Naive thymus-derived CD4-positive, alpha-beta T cell (primary cell): ENCODE results near the gene MAD2L1BP. TPM values are rescaled to one million over a fixed set of nuclear protein-coding genes. Genes with fewer than 3 reads are reported as not detected.

Source experiments
- ATAC-seq: fragments of 150-1000 bp; cut with Tn5 transposase; 2 replicates; pipeline ENCODE4 v1.10.0; 2021; ENCODE audit warnings: mild to moderate bottlenecking, moderate library complexity
- CTCF ChIA-PET: fragments of 350-600 bp; sonication (Branson Sonifier 250); formaldehyde crosslinking; loops from one replicate; lab custom pipeline; 2021; ENCODE audit warnings: antibody characterized with exemption; lab: Charles Lee
- POLR2A ChIA-PET: fragments of 350-600 bp; sonication (Branson Sonifier 250); formaldehyde crosslinking; loops from one replicate; lab custom pipeline; 2021; ENCODE audit warnings: antibody characterized with exemption, inconsistent platforms; lab: Charles Lee
- DNase-seq, 9 donors: peaks; one replicate each; pipeline versions ENCODE4 v3.0.0 to v3.0.0-alpha.2; 2020 to 2022; ENCODE audit warnings: mixed read lengths in 1 of 9
- H3K27ac ChIP-seq: one replicate; pipeline ENCODE4 v1.7.0; 2013; ENCODE audit warnings: mild to moderate bottlenecking, low read depth, low read length, moderate library complexity
- H3K27me3 ChIP-seq, 2 donors: one replicate each; pipeline ENCODE4 v1.7.0; 2013; ENCODE audit warnings: low read length in 2 of 2, mild to moderate bottlenecking in 2 of 2, moderate library complexity in 2 of 2; ENCODE audit not compliant: control insufficient read depth in 2 of 2, insufficient read depth in 2 of 2
- H3K36me3 ChIP-seq, 3 experiments: 1 replicate in 2 of 3; 2 replicates in 1 of 3; pipeline ENCODE4 v1.7.0; 2013; ENCODE audit warnings: low read length in 3 of 3, mild to moderate bottlenecking in 3 of 3, moderate library complexity in 1 of 3; ENCODE audit not compliant: insufficient read depth in 3 of 3, control insufficient read depth in 2 of 3
- H3K4me1 ChIP-seq, 2 donors: one replicate each; pipeline ENCODE4 v1.7.0; 2013; ENCODE audit warnings: low read length in 2 of 2, mild to moderate bottlenecking in 2 of 2, moderate library complexity in 1 of 2; ENCODE audit not compliant: control insufficient read depth in 2 of 2, insufficient read depth in 2 of 2
- H3K4me3 ChIP-seq: 2 replicates; pipeline ENCODE4 v1.7.0; 2013; ENCODE audit warnings: mild to moderate bottlenecking, low read length
- H3K9me3 ChIP-seq, 3 experiments: 1 replicate in 2 of 3; 2 replicates in 1 of 3; pipeline ENCODE4 v1.7.0; 2013; ENCODE audit warnings: low read length in 3 of 3; ENCODE audit not compliant: control insufficient read depth in 2 of 3
- H3K27ac Mint-ChIP-seq, 9 donors: one replicate each; pipeline ENCODE4 v1.8.0; 2020 to 2022; ENCODE audit warnings: mixed read lengths in 9 of 9, mild to moderate bottlenecking in 8 of 9, moderate library complexity in 5 of 9, inconsistent platforms in 2 of 9
- H3K27me3 Mint-ChIP-seq, 5 donors: one replicate each; pipeline ENCODE4 v1.8.0; 2021 to 2022; ENCODE audit warnings: mixed read lengths in 5 of 5, mild to moderate bottlenecking in 1 of 5
- H3K36me3 Mint-ChIP-seq, 5 donors: one replicate each; pipeline ENCODE4 v1.8.0; 2020 to 2022; ENCODE audit warnings: mixed read lengths in 5 of 5, mild to moderate bottlenecking in 3 of 5, inconsistent platforms in 1 of 5
- H3K4me1 Mint-ChIP-seq, 7 donors: one replicate each; pipeline ENCODE4 v1.8.0; 2020 to 2022; ENCODE audit warnings: mixed read lengths in 7 of 7, mild to moderate bottlenecking in 3 of 7, inconsistent platforms in 1 of 7
- H3K4me3 Mint-ChIP-seq, 10 donors: one replicate each; pipeline ENCODE4 v1.8.0; 2020 to 2022; ENCODE audit warnings: mild to moderate bottlenecking in 10 of 10, mixed read lengths in 10 of 10, moderate library complexity in 6 of 10, inconsistent platforms in 2 of 10
- H3K9me3 Mint-ChIP-seq, 11 donors: one replicate each; pipeline ENCODE4 v1.8.0; 2020 to 2022; ENCODE audit warnings: mixed read lengths in 11 of 11, mild to moderate bottlenecking in 4 of 11, inconsistent platforms in 1 of 11, moderate library complexity in 1 of 11
- intact Hi-C, 2 donors: fragments of 100-400 bp; cut with micrococcal nuclease; formaldehyde crosslinking; loops; one replicate each; pipeline ENCODE4 v1.15.1; 2023
- polyA plus RNA-seq, 2 donors: library from polyadenylated mRNA; unstranded; fragments of 300-500 nt; fragmentation: Illumina TruSeq; gene quantifications; one replicate each; pipeline ENCODE4 v1.2.3, GENCODE V29; 2021
- total RNA-seq, 6 experiments: library from RNA in 5 of 6; stranded (reverse) in 5 of 6; gene quantifications; 1 replicate in 5 of 6; 2 replicates in 1 of 6; pipeline ENCODE4 v1.2.3 and lab custom pipeline; 2021 to 2026

The MAD2L1BP gene
- total and polyA plus RNA-seq, 7 experiments from 2014 or later = 14.9 to 44.5 (median 28.0) TPM

- Histone ChIP-seq H3K4me1 (peaks cover 8 to 9% of the 10 kb centered on the region in 2 donors), H3K27ac (no peak overlapping the region), H3K9me3 (no peaks in the 10 kb centered on the region), H3K4me3 (no peak overlapping the region), H3K27me3 (no peaks in the 10 kb centered on the region), H3K36me3 (peaks cover 0 to 16% (median 0%) of the 10 kb centered on the region in 3 experiments)
- H3K27ac Mint-ChIP-seq = peak overlapping the region in 2 of 9 donors; percentile 67 to 76
- H3K36me3 Mint-ChIP-seq = peaks cover 0 to 7% (median 0%) of the 10 kb centered on the region in 5 donors
- DNase-seq (no peak), ATAC-seq (no peak)
- ChIA-PET POLR2A (no interaction called here), CTCF (interaction anchor here (0.8 to 4.8 kb wide), 5 partner anchors 36 to 414 kb away, joined by 3 to 28 read pairs (median 3); no protein-coding TSS in a partner anchor)
- intact Hi-C loops = loop anchor here (2.0 to 5.0 kb wide), 6 partner anchors 58 to 671 kb away; no protein-coding TSS in a partner anchor
- H3K4me1 Mint-ChIP-seq = peaks cover 14 to 55% (median 18%) of the 10 kb centered on the region in 7 donors
- H3K9me3 Mint-ChIP-seq = no peaks in the 10 kb centered on the region
- H3K4me3 Mint-ChIP-seq = no peak overlapping the region
- H3K27me3 Mint-ChIP-seq = no peaks in the 10 kb centered on the region
Observed at GRCh38 chr6:43666196-43666920, 30.7 kb downstream of the MAD2L1BP start.

- Histone ChIP-seq H3K27me3 (no peaks in the 10 kb centered on the region), H3K9me3 (no peaks in the 10 kb centered on the region), H3K4me3 (no peak overlapping the region), H3K36me3 (peaks cover 0 to 28% (median 0%) of the 10 kb centered on the region in 3 experiments), H3K27ac (peak overlapping the region; percentile 10), H3K4me1 (peaks cover 8 to 9% of the 10 kb centered on the region in 2 donors)
- intact Hi-C loops = loop anchor here (1.0 to 5.0 kb wide), 12 partner anchors 32 to 670 kb away; partner anchors contain the start of genes GTPBP2 (in 1 of the 2) and MAD2L1BP (in 1 of the 2)
- DNase-seq (peak; percentile 63 to 85 (median 77)), ATAC-seq (peak; percentile 87)
- ChIA-PET CTCF (interaction anchor here (0.8 to 4.8 kb wide), 10 partner anchors 13 to 412 kb away, joined by 3 to 28 read pairs (median 4); partner anchors contain the start of genes GTPBP2 and MRPS18A), POLR2A (no interaction called here)
- H3K9me3 Mint-ChIP-seq = no peaks in the 10 kb centered on the region
- H3K4me3 Mint-ChIP-seq = peak overlapping the region in 9 of 10 donors; percentile 23 to 79 (median 64)
- H3K4me1 Mint-ChIP-seq = peaks cover 14 to 45% (median 18%) of the 10 kb centered on the region in 7 donors
- H3K27ac Mint-ChIP-seq = peak overlapping the region in 7 of 9 donors; percentile 22 to 89 (median 68)
- peaks cover 0 to 10% (median 0%) of the 10 kb centered on the region in 5 donors for H3K36me3 Mint-ChIP-seq
- H3K27me3 Mint-ChIP-seq = no peaks in the 10 kb centered on the region
Observed at GRCh38 chr6:43667245-43668150, 31.9 kb downstream of the MAD2L1BP start.

GRCh38 chr6:43668151-43669028 is 32.8 kb downstream of the MAD2L1BP start:
- ChIA-PET CTCF (interaction anchor here (0.8 to 4.8 kb wide), 8 partner anchors 12 to 412 kb away, joined by 3 to 28 read pairs (median 4); partner anchors contain the start of genes GTPBP2 and MRPS18A), POLR2A (no interaction called here)
- peak overlapping the region; percentile 10 for H3K27ac ChIP-seq
- peak overlapping the region in 8 of 9 donors; percentile 43 to 87 (median 68) for H3K27ac Mint-ChIP-seq
- H3K4me3 Mint-ChIP-seq = peak overlapping the region in 7 of 10 donors; percentile 13 to 76 (median 38)
- peak; percentile 77 for ATAC-seq
- H3K27me3 ChIP-seq = no peaks in the 10 kb centered on the region
- no peaks in the 10 kb centered on the region for H3K27me3 Mint-ChIP-seq
- H3K9me3 ChIP-seq = no peaks in the 10 kb centered on the region
- peaks cover 0 to 10% (median 0%) of the 10 kb centered on the region in 5 donors for H3K36me3 Mint-ChIP-seq
- H3K4me3 ChIP-seq = no peak overlapping the region
- peaks cover 0 to 34% (median 0%) of the 10 kb centered on the region in 3 experiments for H3K36me3 ChIP-seq
- DNase-seq = peak in 8 of 9 donors; percentile 23 to 45 (median 30)
- peaks cover 8 to 9% of the 10 kb centered on the region in 2 donors for H3K4me1 ChIP-seq
- intact Hi-C loops = loop anchor here (5.0 kb wide), 2 partner anchors 89 to 669 kb away; no protein-coding TSS in a partner anchor
- peaks cover 14 to 41% (median 18%) of the 10 kb centered on the region in 7 donors for H3K4me1 Mint-ChIP-seq
- no peaks in the 10 kb centered on the region for H3K9me3 Mint-ChIP-seq

- Histone ChIP-seq H3K4me1 (peaks cover 8 to 9% of the 10 kb centered on the region in 2 donors), H3K27me3 (no peaks in the 10 kb centered on the region), H3K9me3 (no peaks in the 10 kb centered on the region), H3K4me3 (no peak overlapping the region), H3K27ac (no peak overlapping the region), H3K36me3 (peaks cover 0 to 43% (median 0%) of the 10 kb centered on the region in 3 experiments)
- DNase-seq (no peak), ATAC-seq (no peak)
- H3K9me3 Mint-ChIP-seq = no peaks in the 10 kb centered on the region
- CTCF ChIA-PET = interaction anchor here (1.5 to 4.8 kb wide), 3 partner anchors 19 to 411 kb away, joined by 3 to 28 read pairs (median 10); partner anchors contain the start of gene MRPS18A
- H3K4me3 Mint-ChIP-seq = peak overlapping the region in 1 of 10 donors; percentile 44
- intact Hi-C loops = loop anchor here (5.0 kb wide), 2 partner anchors 88 to 668 kb away; no protein-coding TSS in a partner anchor
- H3K4me1 Mint-ChIP-seq = peaks cover 14 to 41% (median 18%) of the 10 kb centered on the region in 7 donors
- H3K27ac Mint-ChIP-seq = peak overlapping the region in 4 of 9 donors; percentile 18 to 72 (median 60)
- H3K36me3 Mint-ChIP-seq = peaks cover 0 to 13% (median 0%) of the 10 kb centered on the region in 5 donors
- H3K27me3 Mint-ChIP-seq = no peaks in the 10 kb centered on the region
- POLR2A ChIA-PET = interaction anchor here (0.6 kb wide), 1 partner anchor 442 kb away, joined by 3 read pairs; no protein-coding TSS in a partner anchor
Observed at GRCh38 chr6:43669050-43669921, 33.6 kb downstream of the MAD2L1BP start.
